ENCODE measurements around the gene INTS1.

DNA sequence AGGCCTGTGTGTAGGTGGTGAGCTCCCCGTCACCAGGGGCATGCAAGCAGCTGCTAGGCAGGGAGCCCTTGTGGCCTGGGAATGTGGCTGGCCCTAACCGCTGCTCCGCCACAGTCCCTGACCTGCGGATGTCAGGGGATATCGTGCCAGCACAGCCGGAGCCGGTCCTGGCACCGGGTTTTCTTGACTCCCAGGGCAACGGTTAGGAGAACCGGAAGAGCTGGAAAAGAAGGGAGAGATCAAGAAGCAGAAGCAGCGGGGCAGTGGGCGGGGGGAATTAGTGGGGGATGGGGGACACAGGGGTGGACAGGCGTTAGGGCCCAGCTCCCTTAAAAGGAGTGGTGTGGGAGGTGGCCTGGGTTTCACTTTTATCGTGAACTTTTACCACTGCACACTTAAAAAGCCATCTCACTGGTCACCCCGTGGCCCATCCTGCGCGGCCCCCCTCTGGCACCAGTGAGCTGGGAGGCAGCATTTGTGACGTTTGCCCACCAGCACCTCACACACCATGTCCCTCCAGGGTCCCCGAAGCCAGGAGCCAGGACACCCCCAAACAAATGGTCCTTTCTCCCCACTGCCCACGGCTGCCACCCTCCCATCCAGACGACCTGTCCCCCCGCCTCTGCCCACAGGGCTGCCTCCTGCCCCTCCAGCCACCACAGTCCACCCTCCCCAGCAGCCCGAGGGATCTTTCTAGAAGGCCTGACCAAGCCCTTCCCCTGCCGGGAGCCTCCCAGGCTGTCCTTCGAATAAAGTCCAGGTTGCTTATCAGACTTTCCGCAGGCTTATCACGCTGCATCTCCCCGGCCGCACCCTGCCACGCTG is 43.2 kb downstream of the INTS1 start:
- TF ChIP-seq POLR2A (IDR thresholded peaks at IDR 0.05) (no peak), POLR2AphosphoS5 (IDR thresholded peaks at IDR 0.05) (peak in 1 of 3 donors; percentile 68)
- TF ChIP-seq, protein P1, sequence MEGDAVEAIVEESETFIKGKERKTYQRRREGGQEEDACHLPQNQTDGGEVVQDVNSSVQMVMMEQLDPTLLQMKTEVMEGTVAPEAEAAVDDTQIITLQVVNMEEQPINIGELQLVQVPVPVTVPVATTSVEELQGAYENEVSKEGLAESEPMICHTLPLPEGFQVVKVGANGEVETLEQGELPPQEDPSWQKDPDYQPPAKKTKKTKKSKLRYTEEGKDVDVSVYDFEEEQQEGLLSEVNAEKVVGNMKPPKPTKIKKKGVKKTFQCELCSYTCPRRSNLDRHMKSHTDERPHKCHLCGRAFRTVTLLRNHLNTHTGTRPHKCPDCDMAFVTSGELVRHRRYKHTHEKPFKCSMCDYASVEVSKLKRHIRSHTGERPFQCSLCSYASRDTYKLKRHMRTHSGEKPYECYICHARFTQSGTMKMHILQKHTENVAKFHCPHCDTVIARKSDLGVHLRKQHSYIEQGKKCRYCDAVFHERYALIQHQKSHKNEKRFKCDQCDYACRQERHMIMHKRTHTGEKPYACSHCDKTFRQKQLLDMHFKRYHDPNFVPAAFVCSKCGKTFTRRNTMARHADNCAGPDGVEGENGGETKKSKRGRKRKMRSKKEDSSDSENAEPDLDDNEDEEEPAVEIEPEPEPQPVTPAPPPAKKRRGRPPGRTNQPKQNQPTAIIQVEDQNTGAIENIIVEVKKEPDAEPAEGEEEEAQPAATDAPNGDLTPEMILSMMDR (IDR thresholded peaks at IDR 0.05), result no peak
